HepG2 (cell line): ENCODE data around the gene GOLGA8A. TPM values are rescaled to one million over a fixed set of nuclear protein-coding genes. Genes with fewer than 3 reads are reported as not detected.

Experiments
- ATAC-seq: fragments of 200-7000 bp; cut with Tn5 transposase; 3 replicates; pipeline ENCODE4 v1.9.1; 2020; ENCODE audit warnings: mild to moderate bottlenecking, moderate library complexity
- Bru-seq: library from RNA; stranded (reverse); fragments of 400-500 nt; gene quantifications from one replicate; lab custom pipeline; 2021; lab: Mats Ljungman, UMichigan
- BruChase-seq, 2 experiments: library from RNA; stranded (reverse); fragments of 400-500 nt; gene quantifications; one replicate each; lab custom pipeline; 2021; lab: Mats Ljungman, UMichigan
- BruUV-seq: library from RNA; stranded (reverse); fragments of 400-500 nt; replicated peaks from 2 replicates; lab custom pipeline; 2021; lab: Mats Ljungman, UMichigan
- CTCF ChIA-PET: fragments of 300-600 bp; formaldehyde crosslinking; extraction: SDS; loops from one replicate; lab custom pipeline; 2021; ENCODE audit warnings: low total read pairs, inconsistent platforms, low intra/inter-chr PET ratio; lab: Yijun Ruan, JAX
- POLR2A ChIA-PET: fragments of 350-600 bp; sonication (Branson Sonifier 250); formaldehyde crosslinking; loops from one replicate; lab custom pipeline; 2020; ENCODE audit warnings: antibody characterized with exemption, inconsistent platforms; lab: Yijun Ruan, JAX
- DNase-seq: peaks from one replicate; pipeline ENCODE4 v3.0.0-alpha.2; 2015; ENCODE audit warnings: low spot score
- FAIRE-seq: peaks from 3 replicates; lab custom pipeline; 2011; peaks lifted over from hg19 to GRCh38; lab: Jason Lieb, UNC
- H2AFZ ChIP-seq: one replicate; pipeline ENCODE4 v1.6.1; 2011; ENCODE audit warnings: low read length, inconsistent platforms
- H3K27ac ChIP-seq: fragments of 300-600 bp; 3 replicates; pipeline ENCODE4 v1.8.0; 2011; ENCODE audit warnings: mixed run types, mild to moderate bottlenecking, mixed read lengths, low read length, inconsistent platforms; ENCODE audit not compliant: insufficient read depth; ENCODE audit errors: extremely low read length
- H3K27me3 ChIP-seq, 2 experiments: fragments of 200-600 bp in 1 of 2; 2 replicates in 1 of 2; 3 replicates in 1 of 2; pipeline versions ENCODE4 v1.6.0 to v1.8.0; 2011; ENCODE audit warnings: low read length in 2 of 2, mild to moderate bottlenecking in 2 of 2, moderate library complexity in 2 of 2, inconsistent platforms in 1 of 2; ENCODE audit not compliant: insufficient read depth in 2 of 2, control insufficient read depth in 1 of 2
- H3K36me3 ChIP-seq, 2 experiments: fragments of 200-600 bp in 1 of 2; replicated peaks in 1 of 2; 2 replicates in 1 of 2; 3 replicates in 1 of 2; pipeline versions ENCODE4 v1.5.1 to v1.8.0; 2011; ENCODE audit warnings: low read length in 2 of 2, inconsistent platforms in 1 of 2; ENCODE audit not compliant: insufficient read depth in 2 of 2, control insufficient read depth in 1 of 2
- H3K4me1 ChIP-seq: 2 replicates; pipeline ENCODE4 v1.5.1; 2012; ENCODE audit warnings: low read length, inconsistent platforms; ENCODE audit not compliant: insufficient read depth
- H3K4me2 ChIP-seq: 2 replicates; pipeline ENCODE4 v1.6.0; 2011; ENCODE audit warnings: low read depth, low read length, inconsistent platforms
- H3K4me3 ChIP-seq, 3 experiments: fragments of 200-600 bp in 1 of 3; sonication (generic), shearing (Covaris generic) in 1 of 3; replicated peaks in 1 of 3; 2 replicates each; pipeline ENCODE4 v1.5.1; 2011 to 2016; ENCODE audit warnings: low read length in 3 of 3, inconsistent platforms in 2 of 3, low read depth in 2 of 3, mild to moderate bottlenecking in 2 of 3, control low read depth in 1 of 3, mixed read lengths in 1 of 3; ENCODE audit not compliant: insufficient read depth in 1 of 3
- H3K79me2 ChIP-seq: one replicate; pipeline ENCODE4 v1.6.1; 2011; ENCODE audit warnings: low read length, inconsistent platforms; ENCODE audit not compliant: insufficient read depth
- H3K9ac ChIP-seq: 2 replicates; pipeline ENCODE4 v1.6.0; 2011; ENCODE audit warnings: mild to moderate bottlenecking, low read depth, low read length, inconsistent platforms; ENCODE audit not compliant: insufficient read depth
- H3K9me3 ChIP-seq: 2 replicates; pipeline ENCODE4 v1.5.1; 2012; ENCODE audit warnings: mild to moderate bottlenecking, low read length
- H4K20me1 ChIP-seq: 2 replicates; pipeline ENCODE4 v1.6.0; 2011; ENCODE audit warnings: inconsistent platforms, mild to moderate bottlenecking, low read length, moderate library complexity; ENCODE audit not compliant: insufficient read depth
- FOXJ3 ChIP-seq: sonication (generic); formaldehyde crosslinking; IDR thresholded peaks from 2 replicates; pipeline ENCODE4 v1.4.0; 2020; ENCODE audit warnings: missing genetic modification reagents, mild to moderate bottlenecking, borderline replicate concordance
- FOXK2 ChIP-seq: fragments of 450-650 bp; IDR thresholded peaks from 2 replicates; pipeline ENCODE4 v1.6.1; 2016
- MIXL1 ChIP-seq: IDR thresholded peaks from 2 replicates; pipeline ENCODE4 v1.6.1; 2016
- POGZ ChIP-seq: sonication (generic); formaldehyde crosslinking; IDR thresholded peaks from 2 replicates; pipeline ENCODE4 v1.4.0; 2020; ENCODE audit warnings: mild to moderate bottlenecking, missing genetic modification reagents
- PRMT3 ChIP-seq: sonication (generic); formaldehyde crosslinking; IDR thresholded peaks from 2 replicates; pipeline ENCODE4 v1.8.1; 2022; ENCODE audit warnings: low read depth, mild to moderate bottlenecking, moderate library complexity, missing genetic modification reagents, borderline replicate concordance
- THAP11 ChIP-seq: IDR thresholded peaks from 2 replicates; pipeline ENCODE4 v1.6.1; 2016; ENCODE audit warnings: missing biosample characterization, missing genetic modification reagents
- ZBTB7B ChIP-seq: sonication (generic); formaldehyde crosslinking; IDR thresholded peaks from 2 replicates; pipeline ENCODE4 v1.4.0; 2020; ENCODE audit warnings: missing genetic modification reagents
- WGBS: methylation state at CpG from one replicate; pipeline ENCODE4 v1.1.6; 2017; ENCODE audit warnings: low lambda C conversion rate; 5-methylcytosine and 5-hydroxymethylcytosine counted together
- in situ Hi-C: cut with HindIII; loops from 2 replicates; pipeline ENCODE4 v1.10.0; 2017; ENCODE audit warnings: low pct_unique_long_range_greater_than_20kb; ENCODE audit not compliant: extremely low pct_ligation_motif_present
- intact Hi-C: fragments of 100-400 bp; cut with micrococcal nuclease; formaldehyde crosslinking; loops from one replicate; pipeline ENCODE4 v1.10.0; 2022; ENCODE audit not compliant: unreplicated experiment
- long read RNA-seq, 2 experiments: library from RNA in 1 of 2; library from polyadenylated mRNA in 1 of 2; stranded (forward) in 1 of 2; unstranded in 1 of 2; transcript quantifications; one replicate each; pipeline ENCODE4 v2.0.0, GENCODE V29; 2019 to 2022
- polyA minus RNA-seq, 3 experiments: library from RNA; depleted of rRNA, polyadenylated mRNA; stranded (reverse); fragments of >200 nt; gene quantifications; 2 replicates each; pipeline ENCODE4 v1.2.3, GENCODE V29; 2011; ENCODE audit warnings: low replicate concordance in 1 of 3
- polyA plus RNA-seq, 8 experiments: library from polyadenylated mRNA; depleted of rRNA in 3 of 8; stranded (reverse) in 7 of 8; unstranded in 1 of 8; fragments of >200 nt; fragmentation: Illumina TruSeq in 4 of 8; extraction: Trizol in 4 of 8; gene quantifications; 2 replicates each; pipeline versions ENCODE4 v1.2.1 to v1.2.3, GENCODE V29; 2011 to 2016; ENCODE audit warnings: low read depth in 4 of 8, missing spikeins in 1 of 8, mixed read lengths in 1 of 8; ENCODE audit not compliant: insufficient read depth in 1 of 8
- total RNA-seq, 5 experiments: library from RNA; depleted of rRNA; stranded (reverse); fragments of >200 nt; fragmentation: Illumina TruSeq; extraction: Trizol; gene quantifications; 2 replicates each; pipeline ENCODE4 v1.2.3, GENCODE V29; 2016; ENCODE audit warnings: low read depth in 1 of 5
- TF ChIP-seq, protein P1 (sequence below): sonication (generic); formaldehyde crosslinking; IDR thresholded peaks from 2 replicates; pipeline ENCODE4 v1.8.1; 2023; ENCODE audit warnings: mild to moderate bottlenecking, missing genetic modification reagents
- TF ChIP-seq, protein P2 (sequence below): IDR thresholded peaks from 2 replicates; pipeline ENCODE4 v1.6.1; 2016; ENCODE audit warnings: mild to moderate bottlenecking
- TF ChIP-seq, protein P3 (sequence below): sonication (generic); formaldehyde crosslinking; IDR thresholded peaks from 2 replicates; pipeline ENCODE4 v1.5.1; 2020; ENCODE audit warnings: missing genetic modification reagents, mild to moderate bottlenecking, borderline replicate concordance
- TF ChIP-seq, protein P4 (sequence below): sonication (generic); formaldehyde crosslinking; IDR thresholded peaks from 2 replicates; pipeline ENCODE4 v1.4.0; 2020; ENCODE audit warnings: mild to moderate bottlenecking, missing genetic modification reagents

Gene GOLGA8A, protein sequence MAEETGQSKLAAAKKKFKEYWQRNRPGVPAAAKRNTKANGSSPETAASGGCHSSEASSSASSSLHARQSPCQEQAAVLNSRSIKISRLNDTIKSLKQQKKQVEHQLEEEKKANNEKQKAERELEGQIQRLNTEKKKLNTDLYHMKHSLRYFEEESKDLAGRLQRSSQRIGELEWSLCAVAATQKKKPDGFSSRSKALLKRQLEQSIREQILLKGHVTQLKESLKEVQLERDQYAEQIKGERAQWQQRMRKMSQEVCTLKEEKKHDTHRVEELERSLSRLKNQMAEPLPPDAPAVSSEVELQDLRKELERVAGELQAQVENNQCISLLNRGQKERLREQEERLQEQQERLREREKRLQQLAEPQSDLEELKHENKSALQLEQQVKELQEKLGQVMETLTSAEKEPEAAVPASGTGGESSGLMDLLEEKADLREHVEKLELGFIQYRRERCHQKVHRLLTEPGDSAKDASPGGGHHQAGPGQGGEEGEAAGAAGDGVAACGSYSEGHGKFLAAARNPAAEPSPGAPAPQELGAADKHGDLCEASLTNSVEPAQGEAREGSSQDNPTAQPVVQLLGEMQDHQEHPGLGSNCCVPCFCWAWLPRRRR
- 1.6 and 17.1 TPM in 2 replicates for total RNA-seq (2016; rRNA removed; fragmentation: Illumina TruSeq; extraction: Trizol)
- 3.1 and 4.3 TPM in 2 replicates for total RNA-seq (2016; cell fraction: cytosol; rRNA removed; fragmentation: Illumina TruSeq; extraction: Trizol; ENCODE audit: low read depth)
- 2.1 and 14.5 TPM in 2 replicates for total RNA-seq (2016; cell fraction: insoluble cytoplasmic fraction; rRNA removed; fragmentation: Illumina TruSeq; extraction: Trizol)
- total RNA-seq (2016; cell fraction: membrane; rRNA removed; fragmentation: Illumina TruSeq; extraction: Trizol) = 1.4 and 1.5 TPM in 2 replicates
- total RNA-seq (2016; cell fraction: nucleus; rRNA removed; fragmentation: Illumina TruSeq; extraction: Trizol) = 25.3 and 27.2 TPM in 2 replicates
- polyA plus RNA-seq (2011; rRNA removed) = 43.7 and 47.8 TPM in 2 replicates
- 2.5 and 3.4 TPM in 2 replicates for polyA plus RNA-seq (2011; cell fraction: cytosol; rRNA removed)
- 253 and 302 TPM in 2 replicates for polyA plus RNA-seq (2011; cell fraction: nucleus; rRNA removed)
- 59.0 and 63.8 TPM in 2 replicates for polyA plus RNA-seq (2012)
- 0.15 and 0.26 TPM in 2 replicates for polyA plus RNA-seq (2016; cell fraction: cytosol; fragmentation: Illumina TruSeq; extraction: Trizol; ENCODE audit: low read depth)
- 1.8 and 2.0 TPM in 2 replicates for polyA plus RNA-seq (2016; cell fraction: insoluble cytoplasmic fraction; fragmentation: Illumina TruSeq; extraction: Trizol; ENCODE audit: low read depth)
- polyA plus RNA-seq (2016; cell fraction: membrane; fragmentation: Illumina TruSeq; extraction: Trizol; ENCODE audit: low read depth) = 0.35 and 0.44 TPM in 2 replicates
- polyA plus RNA-seq (2016; cell fraction: nucleus; fragmentation: Illumina TruSeq; extraction: Trizol; ENCODE audit: insufficient read depth, low read depth) = 158 and 176 TPM in 2 replicates
- polyA minus RNA-seq (2011; rRNA and poly(A)+ RNA removed; ENCODE audit: low replicate concordance) = 5.2 and 7.9 TPM in 2 replicates
- 2.3 and 2.6 TPM in 2 replicates for polyA minus RNA-seq (2011; cell fraction: cytosol; rRNA and poly(A)+ RNA removed)
- polyA minus RNA-seq (2011; cell fraction: nucleus; rRNA and poly(A)+ RNA removed) = 58.6 and 68.8 TPM in 2 replicates
- Bru-seq, nascent RNA = percentile 77 among the genes with signal in this experiment
- percentile 92 among the genes with signal in this experiment for BruChase-seq, experiment 1, labeled RNA remaining after a 6-hour chase
- BruChase-seq, experiment 2, labeled RNA remaining after a 2-hour chase = percentile 84 among the genes with signal in this experiment
- long read RNA-seq, experiment 1, partial matches to known transcripts = 1 of 1 reads
- long read RNA-seq, experiment 1, other reads (novel, unspliced or antisense) = 0 of 1 reads
- long read RNA-seq, experiment 2, partial matches to known transcripts = 0 of 2 reads
- long read RNA-seq, experiment 2, other reads (novel, unspliced or antisense) = 2 of 2 reads

DNA sequence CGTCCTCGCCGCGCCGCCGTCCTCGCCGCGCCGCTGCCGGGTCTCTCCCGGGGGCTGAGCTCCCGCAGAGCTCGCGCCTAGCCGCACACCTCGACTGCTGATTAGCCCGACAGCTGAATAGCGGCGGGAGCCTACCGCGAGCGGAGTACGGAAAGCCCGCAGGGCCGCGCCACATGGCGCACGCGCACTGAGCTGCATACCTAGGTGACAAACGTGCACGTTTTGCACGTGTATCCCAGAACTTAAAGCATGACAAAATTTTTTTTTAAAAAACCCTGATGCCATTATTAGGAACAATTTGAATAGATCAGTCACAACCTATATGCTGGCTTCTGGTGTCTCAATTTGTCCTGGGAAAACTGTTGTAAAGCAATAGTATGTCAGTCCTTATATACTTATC lies at the start of gene GOLGA8A:
TSS of gene GOLGA8A (minus strand) at position 122 of the 400 bp plus-strand sequence. CDS start 48,117 bp downstream, outside the sequence.
- no TSS peak for BruUV-seq
- ChIA-PET POLR2A (no interaction called here), CTCF (no interaction called here)
- H3K9ac ChIP-seq = peak within 1 kb of the TSS; percentile 49; the same call in 1 of the 2 replicates
- no peak within 1 kb of the TSS for H3K27ac ChIP-seq
- 83% methylated on average over 33 of the region's 33 CpGs for WGBS
- peak within 1 kb of the TSS; percentile 65 for H3K4me2 ChIP-seq
- DNase-seq (peak; percentile 26), ATAC-seq (peak; percentile 39), FAIRE-seq (no peak)
- no peaks in the 10 kb centered on the region for H3K9me3 ChIP-seq
- intact Hi-C loops (no loop called here), in situ Hi-C loops (loop anchor here (10.0 to 25.0 kb wide), 2 partner anchors 73 to 150 kb away; partner anchors contain the start of genes GOLGA8B and LPCAT4)
- peak within 1 kb of the TSS; percentile 78 for H2AFZ ChIP-seq
- H4K20me1 ChIP-seq = no peaks in the 10 kb centered on the region
- H3K4me1 ChIP-seq = peaks cover 10% of the 10 kb centered on the region
- H3K4me3 ChIP-seq = peak within 1 kb of the TSS; percentile 47 to 66 (median 61); a peak in 5 of 6 replicates
- H3K79me2 ChIP-seq = peaks cover 4% of the 10 kb centered on the region
- H3K36me3 ChIP-seq = no peaks in the 10 kb centered on the region
- H3K27me3 ChIP-seq = no peaks in the 10 kb centered on the region; a peak in 1 of 5 replicates
- TF ChIP-seq, protein P1, sequence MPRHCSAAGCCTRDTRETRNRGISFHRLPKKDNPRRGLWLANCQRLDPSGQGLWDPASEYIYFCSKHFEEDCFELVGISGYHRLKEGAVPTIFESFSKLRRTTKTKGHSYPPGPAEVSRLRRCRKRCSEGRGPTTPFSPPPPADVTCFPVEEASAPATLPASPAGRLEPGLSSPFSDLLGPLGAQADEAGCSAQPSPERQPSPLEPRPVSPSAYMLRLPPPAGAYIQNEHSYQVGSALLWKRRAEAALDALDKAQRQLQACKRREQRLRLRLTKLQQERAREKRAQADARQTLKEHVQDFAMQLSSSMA (CRISPR knock-in tag) = no peak
- TF ChIP-seq, protein P2, sequence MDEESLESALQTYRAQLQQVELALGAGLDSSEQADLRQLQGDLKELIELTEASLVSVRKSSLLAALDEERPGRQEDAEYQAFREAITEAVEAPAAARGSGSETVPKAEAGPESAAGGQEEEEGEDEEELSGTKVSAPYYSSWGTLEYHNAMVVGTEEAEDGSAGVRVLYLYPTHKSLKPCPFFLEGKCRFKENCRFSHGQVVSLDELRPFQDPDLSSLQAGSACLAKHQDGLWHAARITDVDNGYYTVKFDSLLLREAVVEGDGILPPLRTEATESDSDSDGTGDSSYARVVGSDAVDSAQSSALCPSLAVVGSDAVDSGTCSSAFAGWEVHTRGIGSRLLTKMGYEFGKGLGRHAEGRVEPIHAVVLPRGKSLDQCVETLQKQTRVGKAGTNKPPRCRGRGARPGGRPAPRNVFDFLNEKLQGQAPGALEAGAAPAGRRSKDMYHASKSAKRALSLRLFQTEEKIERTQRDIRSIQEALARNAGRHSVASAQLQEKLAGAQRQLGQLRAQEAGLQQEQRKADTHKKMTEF (CRISPR knock-in tag) = peak; percentile 65; the same call in 1 of the 2 replicates
- TF ChIP-seq, protein P3, sequence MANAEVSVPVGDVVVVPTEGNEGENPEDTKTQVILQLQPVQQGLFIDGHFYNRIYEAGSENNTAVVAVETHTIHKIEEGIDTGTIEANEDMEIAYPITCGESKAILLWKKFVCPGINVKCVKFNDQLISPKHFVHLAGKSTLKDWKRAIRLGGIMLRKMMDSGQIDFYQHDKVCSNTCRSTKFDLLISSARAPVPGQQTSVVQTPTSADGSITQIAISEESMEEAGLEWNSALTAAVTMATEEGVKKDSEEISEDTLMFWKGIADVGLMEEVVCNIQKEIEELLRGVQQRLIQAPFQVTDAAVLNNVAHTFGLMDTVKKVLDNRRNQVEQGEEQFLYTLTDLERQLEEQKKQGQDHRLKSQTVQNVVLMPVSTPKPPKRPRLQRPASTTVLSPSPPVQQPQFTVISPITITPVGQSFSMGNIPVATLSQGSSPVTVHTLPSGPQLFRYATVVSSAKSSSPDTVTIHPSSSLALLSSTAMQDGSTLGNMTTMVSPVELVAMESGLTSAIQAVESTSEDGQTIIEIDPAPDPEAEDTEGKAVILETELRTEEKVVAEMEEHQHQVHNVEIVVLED = peak; percentile 54; the same call in 1 of the 2 replicates
- TF ChIP-seq, protein P4, sequence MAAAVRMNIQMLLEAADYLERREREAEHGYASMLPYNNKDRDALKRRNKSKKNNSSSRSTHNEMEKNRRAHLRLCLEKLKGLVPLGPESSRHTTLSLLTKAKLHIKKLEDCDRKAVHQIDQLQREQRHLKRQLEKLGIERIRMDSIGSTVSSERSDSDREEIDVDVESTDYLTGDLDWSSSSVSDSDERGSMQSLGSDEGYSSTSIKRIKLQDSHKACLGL (CRISPR knock-in tag) = peak; percentile 78
- TF ChIP-seq FOXK2 = no peak
- TF ChIP-seq POGZ (CRISPR knock-in tag) = peak; percentile 30; the same call in 1 of the 2 replicates
- TF ChIP-seq FOXJ3 = peak; percentile 20; the same call in 1 of the 2 replicates
- TF ChIP-seq PRMT3 = no peak
- TF ChIP-seq MIXL1 = 0 out of 2 replicates have a peak, but pooled peaks have one; percentile 19
- TF ChIP-seq THAP11 (CRISPR knock-in tag) = peak; percentile 59; the same call in 1 of the 2 replicates
- no peak for TF ChIP-seq ZBTB7B (CRISPR knock-in tag)
